ENCODE measurements around the gene PPP1R7. TPM values are rescaled to one million over a fixed set of nuclear protein-coding genes. Genes with fewer than 3 reads are reported as not detected.
A peak's percentile ranks its signal among the peaks of the same experiment; 100 is the strongest.
"Not testable (repeated sequence)": the region's sequence is repeated elsewhere in the genome, so short reads cannot be mapped to it uniquely, and the experiment has no call there.

PPP1R7 gene, protein sequence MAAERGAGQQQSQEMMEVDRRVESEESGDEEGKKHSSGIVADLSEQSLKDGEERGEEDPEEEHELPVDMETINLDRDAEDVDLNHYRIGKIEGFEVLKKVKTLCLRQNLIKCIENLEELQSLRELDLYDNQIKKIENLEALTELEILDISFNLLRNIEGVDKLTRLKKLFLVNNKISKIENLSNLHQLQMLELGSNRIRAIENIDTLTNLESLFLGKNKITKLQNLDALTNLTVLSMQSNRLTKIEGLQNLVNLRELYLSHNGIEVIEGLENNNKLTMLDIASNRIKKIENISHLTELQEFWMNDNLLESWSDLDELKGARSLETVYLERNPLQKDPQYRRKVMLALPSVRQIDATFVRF
- 83.6 TPM for polyA plus RNA-seq (ENCODE audit: insufficient read length)
- long read RNA-seq, donor 1, transcript PPP1R7-201 (10 exons, 2,386 nt) = major isoform, 14 of 20 reads
- long read RNA-seq, donor 1, partial matches to known transcripts = 0 of 20 reads
- long read RNA-seq, donor 1, other reads (novel, unspliced or antisense) = 0 of 20 reads
- long read RNA-seq, donor 2, transcript PPP1R7-201 (10 exons, 2,386 nt) = major isoform, 17 of 32 reads
- long read RNA-seq, donor 2, transcript PPP1R7-206 (9 exons, 965 nt) = minor isoform, 7 of 32 reads
- long read RNA-seq, donor 2, partial matches to known transcripts = 8 of 32 reads
- long read RNA-seq, donor 2, other reads (novel, unspliced or antisense) = 0 of 32 reads
- long read RNA-seq, donor 3, transcript PPP1R7-201 (10 exons, 2,386 nt) = major isoform, 8 of 34 reads
- long read RNA-seq, donor 3, partial matches to known transcripts = 22 of 34 reads
- long read RNA-seq, donor 3, other reads (novel, unspliced or antisense) = 0 of 34 reads
- long read RNA-seq, donor 4, partial matches to known transcripts = 0 of 3 reads
- long read RNA-seq, donor 4, other reads (novel, unspliced or antisense) = 0 of 3 reads
- long read RNA-seq, donor 5, transcript PPP1R7-201 (10 exons, 2,386 nt) = major isoform, 28 of 90 reads
- long read RNA-seq, donor 5, transcript PPP1R7-206 (9 exons, 965 nt) = minor isoform, 9 of 90 reads
- long read RNA-seq, donor 5, partial matches to known transcripts = 50 of 90 reads
- long read RNA-seq, donor 5, other reads (novel, unspliced or antisense) = 0 of 90 reads
- long read RNA-seq, donor 6, transcript PPP1R7-201 (10 exons, 2,386 nt) = major isoform, 11 of 16 reads
- long read RNA-seq, donor 6, partial matches to known transcripts = 0 of 16 reads
- long read RNA-seq, donor 6, other reads (novel, unspliced or antisense) = 0 of 16 reads
- long read RNA-seq, donor 7, transcript PPP1R7-201 (10 exons, 2,386 nt) = major isoform, 11 of 33 reads
- long read RNA-seq, donor 7, transcript PPP1R7-206 (9 exons, 965 nt) = minor isoform, 7 of 33 reads
- long read RNA-seq, donor 7, partial matches to known transcripts = 12 of 33 reads
- long read RNA-seq, donor 7, other reads (novel, unspliced or antisense) = 0 of 33 reads
- long read RNA-seq, donor 8, partial matches to known transcripts = 0 of 10 reads
- long read RNA-seq, donor 8, other reads (novel, unspliced or antisense) = 0 of 10 reads

DNA sequence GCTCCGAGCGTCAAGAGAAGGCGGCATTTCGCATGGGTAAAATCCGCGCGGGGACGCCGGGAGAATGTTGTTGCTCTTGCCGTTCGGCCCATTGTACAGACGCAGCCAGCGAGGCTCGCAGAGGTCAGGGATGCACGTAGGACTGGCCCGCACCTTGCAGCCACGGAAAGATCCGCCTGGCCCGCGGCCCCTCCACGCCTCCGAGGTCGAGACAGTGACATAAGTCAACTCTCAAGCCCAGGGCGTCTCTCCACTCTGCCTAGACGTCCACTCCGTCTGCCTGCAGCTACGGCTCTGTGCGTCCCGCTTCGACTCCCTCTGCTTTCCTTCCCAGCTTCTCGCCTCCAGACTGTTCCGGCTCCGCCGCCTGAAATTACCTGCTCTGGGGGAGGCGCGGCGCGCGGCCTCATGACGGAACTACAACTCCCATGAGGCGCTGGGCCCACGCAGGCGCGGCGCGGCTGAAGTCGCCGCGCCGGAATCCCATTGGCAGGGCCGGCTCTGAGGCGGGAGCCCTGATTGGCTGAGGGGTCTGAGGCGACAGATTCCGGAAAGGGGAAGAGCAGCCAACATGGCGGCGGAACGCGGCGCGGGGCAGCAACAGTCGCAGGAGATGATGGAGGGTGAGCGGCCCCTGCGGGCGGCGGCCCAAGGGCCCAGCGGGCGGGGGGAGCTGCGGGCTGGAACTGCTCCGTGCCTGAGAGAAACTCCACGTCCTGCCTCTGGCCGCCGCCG lies at the start of gene PPP1R7:
TSS of gene PPP1R7 (plus strand) at position 543 of the 735 bp plus-strand sequence. CDS start at position 572, 29 bp downstream.
- DNase-seq = peak; percentile 91

DNA sequence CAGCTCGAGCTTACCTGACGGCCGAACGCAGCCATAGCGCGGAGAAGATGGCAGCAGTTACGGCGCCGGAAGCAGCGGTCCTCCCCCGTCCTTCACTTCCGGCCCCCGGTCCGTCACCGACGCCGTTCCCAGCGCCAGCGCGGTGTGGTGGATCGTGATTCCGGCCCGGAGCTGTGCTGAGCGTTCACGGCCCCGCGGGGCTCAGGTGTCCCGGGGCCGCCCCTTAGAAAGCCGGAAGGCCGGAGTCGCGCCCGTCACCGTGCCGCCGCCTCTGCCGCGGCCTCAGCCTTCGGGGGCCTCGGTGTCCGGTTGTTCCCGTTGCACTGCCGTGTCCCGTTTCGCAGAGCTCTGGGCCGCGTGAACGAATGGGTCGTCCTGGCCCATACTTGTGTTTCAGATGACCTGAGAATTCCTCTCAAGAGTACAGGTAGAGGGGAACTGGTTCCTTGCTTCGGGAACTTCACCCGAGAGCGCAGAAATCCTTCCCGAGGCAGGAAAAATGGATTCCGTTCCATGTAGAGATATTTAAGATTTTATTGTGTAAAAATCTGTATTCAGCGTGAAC lies 47.9 kb upstream of the PPP1R7 start, which contains the start of gene MTERF4:
TSS of gene MTERF4 (minus strand) at position 49 of the 565 bp plus-strand sequence. CDS start at position 35, 14 bp downstream.
- peak; percentile 85 for DNase-seq

- DNase-seq = no peak
Observed at GRCh38 chr2:241103176-241103595, 47.1 kb upstream of the PPP1R7 start.

- DNase-seq = not testable (repeated sequence)
Observed at GRCh38 chr2:241104611-241105010, 45.7 kb upstream of the PPP1R7 start.

DNA sequence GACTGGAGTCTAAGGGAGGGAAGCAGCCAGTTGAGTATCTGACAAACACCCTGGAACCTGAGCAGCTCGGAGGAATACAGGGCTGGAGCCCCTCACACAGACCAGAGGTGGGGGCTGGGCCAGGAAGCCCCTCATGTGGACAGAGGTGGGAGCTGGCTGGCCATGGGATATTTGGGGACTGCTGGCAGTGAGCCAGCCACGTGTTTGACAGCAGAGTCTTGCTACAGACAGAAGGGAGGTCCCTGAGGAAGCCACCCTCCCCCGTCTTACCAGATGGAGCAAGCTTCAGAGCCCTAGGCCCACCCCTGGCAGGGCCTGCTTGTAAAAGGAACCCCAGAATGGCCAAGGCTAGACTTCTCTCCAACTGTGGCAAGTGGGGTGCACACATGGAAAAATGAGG lies 44.6 kb upstream of the PPP1R7 start:
- no peak for DNase-seq

GRCh38 chr2:241107031-241107783 lies 43.1 kb upstream of the PPP1R7 start:
- DNase-seq = no peak

GRCh38 chr2:241108271-241109209 lies 41.7 kb upstream of the PPP1R7 start:
- no peak for DNase-seq

- DNase-seq = no peak
Observed at GRCh38 chr2:241109210-241110088, 40.8 kb upstream of the PPP1R7 start.

- no peak for DNase-seq
Observed at GRCh38 chr2:241110089-241110606, 40.1 kb upstream of the PPP1R7 start.

DNA sequence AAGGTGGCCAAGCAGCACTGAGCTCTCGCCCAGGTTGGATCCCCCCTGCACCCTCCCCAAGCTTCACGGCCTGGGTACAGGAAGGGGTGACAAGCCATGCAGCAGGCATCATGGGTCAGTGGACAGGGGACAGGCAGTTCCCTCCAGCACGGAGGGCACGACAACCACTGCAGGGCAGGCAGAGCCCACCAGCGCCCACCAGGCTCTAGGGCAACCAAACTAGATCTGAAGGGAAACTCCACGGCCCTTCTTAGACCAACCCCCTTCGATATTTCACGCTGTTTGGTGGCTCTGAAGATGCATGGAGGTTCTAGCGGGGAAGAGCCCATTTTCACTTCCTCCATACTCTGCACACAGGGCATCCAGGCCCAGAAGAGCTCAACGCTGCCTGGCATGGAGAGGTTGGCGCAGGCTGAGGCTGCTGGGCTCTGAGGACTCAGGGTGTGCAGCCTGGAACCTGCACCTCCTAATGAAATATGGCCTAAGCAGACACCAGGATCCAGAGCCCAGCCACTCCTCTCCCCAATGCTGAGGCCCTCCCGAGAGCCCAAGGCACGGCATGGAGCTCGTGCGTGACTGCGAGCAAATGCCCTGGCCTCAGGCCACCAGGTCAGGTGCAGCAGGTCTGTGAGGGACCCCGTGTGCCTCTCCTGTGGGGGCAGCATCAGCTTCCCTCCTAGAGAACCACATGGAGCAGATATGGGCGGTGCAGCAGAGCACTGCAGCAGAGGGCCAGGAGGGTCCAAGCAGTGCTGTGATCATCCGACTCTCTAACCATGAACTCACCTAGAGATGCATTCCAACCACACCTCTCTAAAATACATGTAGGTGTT lies 39.4 kb upstream of the PPP1R7 start:
- no peak for DNase-seq

DNA sequence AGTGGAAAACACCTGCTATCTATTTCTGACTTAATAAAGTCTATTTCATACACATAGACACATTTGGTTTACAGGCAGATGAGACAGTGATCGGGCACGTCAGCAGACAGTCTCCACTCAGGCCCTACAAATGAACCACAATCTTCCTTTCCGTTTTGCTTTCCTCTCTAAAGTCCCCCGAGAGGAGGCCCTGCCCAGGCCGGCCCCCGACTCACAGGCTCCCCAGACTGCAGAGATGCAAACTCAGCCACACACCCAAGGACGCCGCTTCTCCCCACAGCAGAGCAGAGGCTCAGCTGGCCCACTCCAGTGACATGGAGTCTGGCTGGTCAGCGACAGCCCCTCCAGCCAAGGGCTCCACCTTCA lies 38.8 kb upstream of the PPP1R7 start:
- DNase-seq = no peak

- DNase-seq = no peak
Observed at GRCh38 chr2:241112046-241112445, 38.2 kb upstream of the PPP1R7 start.

- DNase-seq = no peak
Observed at GRCh38 chr2:241112592-241112991, 37.7 kb upstream of the PPP1R7 start.

- DNase-seq = no peak
Observed at GRCh38 chr2:241114836-241115235, 35.4 kb upstream of the PPP1R7 start.

- DNase-seq = no peak
Observed at GRCh38 chr2:241115361-241115760, 34.9 kb upstream of the PPP1R7 start.
